MCF 10A (cell line): ENCODE data around the gene SPTBN5. TPM values are rescaled to one million over a fixed set of nuclear protein-coding genes. Genes with fewer than 3 reads are reported as not detected.

Experiments
- Bru-seq: library from RNA; stranded (reverse); fragments of 400-500 nt; gene quantifications from one replicate; lab custom pipeline; 2021; lab: Mats Ljungman, UMichigan
- BruChase-seq, 2 experiments: library from RNA; stranded (reverse); fragments of 400-500 nt; gene quantifications; one replicate each; lab custom pipeline; 2021; lab: Mats Ljungman, UMichigan
- BruUV-seq: library from RNA; stranded (reverse); fragments of 400-500 nt; replicated peaks from 2 replicates; lab custom pipeline; 2021; lab: Mats Ljungman, UMichigan
- CTCF ChIA-PET: fragments of 300-600 bp; sonication (Branson Sonifier 250); formaldehyde crosslinking; extraction: SDS; loops from one replicate; lab custom pipeline; 2021; ENCODE audit warnings: antibody characterized with exemption, inconsistent platforms; lab: Yijun Ruan, JAX
- POLR2A ChIA-PET: fragments of 300-600, 350-650 bp; sonication (Branson Sonifier 250); formaldehyde crosslinking; extraction: SDS; loops from one replicate; lab custom pipeline; 2020; ENCODE audit warnings: antibody characterized with exemption, inconsistent platforms; lab: Yijun Ruan, JAX
- DNase-seq: peaks from one replicate; pipeline ENCODE4 v3.0.0-alpha.2; 2018; ENCODE audit not compliant: unreplicated experiment
- H3K27ac Mint-ChIP-seq: one replicate; pipeline ENCODE4 v1.8.0; 2022; ENCODE audit warnings: mild to moderate bottlenecking, low read depth, mixed read lengths; ENCODE audit not compliant: unreplicated experiment
- H3K27me3 Mint-ChIP-seq: one replicate; pipeline ENCODE4 v1.8.0; 2022; ENCODE audit warnings: mixed read lengths; ENCODE audit not compliant: insufficient read depth, unreplicated experiment
- H3K36me3 Mint-ChIP-seq: one replicate; pipeline ENCODE4 v1.8.0; 2022; ENCODE audit warnings: mild to moderate bottlenecking, moderate library complexity, mixed read lengths; ENCODE audit not compliant: insufficient read depth, unreplicated experiment
- H3K4me1 Mint-ChIP-seq: one replicate; pipeline ENCODE4 v1.8.0; 2022; ENCODE audit warnings: mixed read lengths; ENCODE audit not compliant: insufficient read depth, unreplicated experiment
- H3K4me3 Mint-ChIP-seq: one replicate; pipeline ENCODE4 v1.8.0; 2022; ENCODE audit warnings: mild to moderate bottlenecking, moderate library complexity, mixed read lengths; ENCODE audit not compliant: unreplicated experiment
- H3K9me3 Mint-ChIP-seq: one replicate; pipeline ENCODE4 v1.8.0; 2022; ENCODE audit warnings: mixed read lengths; ENCODE audit not compliant: unreplicated experiment
- CTCF ChIP-seq: fragments of 200-600 bp; IDR thresholded peaks from one replicate; pipeline ENCODE4 v1.8.0; 2022; ENCODE audit warnings: antibody characterized with exemption, mild to moderate bottlenecking; ENCODE audit not compliant: unreplicated experiment
- intact Hi-C: fragments of 100-400 bp; cut with micrococcal nuclease; formaldehyde crosslinking; loops from 2 replicates; pipeline ENCODE4 v1.14.1; 2022
- long read RNA-seq: library from polyadenylated mRNA; stranded (forward); transcript quantifications from one replicate; pipeline ENCODE4 v2.0.0, GENCODE V29; 2022
- total RNA-seq: library from RNA; stranded (reverse); gene quantifications from 2 replicates; pipeline ENCODE4 v1.2.3, GENCODE V29; 2022

SPTBN5 gene
- total RNA-seq (1.1 TPM in 2 replicates), Bru-seq, nascent RNA (percentile 23 among the genes with signal in this experiment), BruChase-seq, experiment 1, labeled RNA remaining after a 6-hour chase (percentile 37 among the genes with signal in this experiment), BruChase-seq, experiment 2, labeled RNA remaining after a 2-hour chase (percentile 30 among the genes with signal in this experiment)
- long read RNA-seq, result 0 reads

- CTCF ChIA-PET, result interaction anchor here (1.1 to 1.2 kb wide), 2 partner anchors 10 to 18 kb away, joined by 4 read pairs; no protein-coding TSS in a partner anchor
- H3K27ac Mint-ChIP-seq, result peak within 1 kb of the TSS; percentile 75
Measured at GRCh38 chr15:41893422-41894250, at the start of gene SPTBN5. Gene SPTBN5, minus strand, starts transcription at chr15:41894053. Its CDS starts 556 bp downstream, at chr15:41893497.

GRCh38 chr15:41942886-41943285 lies 49.0 kb upstream of the SPTBN5 start:
- intact Hi-C loops, result no loop called here
- H3K27ac Mint-ChIP-seq, result peak overlapping the region; percentile 67
- no peak overlapping the region for H3K4me3 Mint-ChIP-seq
- BruUV-seq, result no TSS peak
- peaks cover 41% of the 10 kb centered on the region for H3K4me1 Mint-ChIP-seq
- no peaks in the 10 kb centered on the region for H3K27me3 Mint-ChIP-seq
- CTCF ChIA-PET, result interaction anchor here (0.9 to 1.0 kb wide), 2 partner anchors 9 to 142 kb away, joined by 3 to 4 read pairs; no protein-coding TSS in a partner anchor
- H3K9me3 Mint-ChIP-seq, result no peaks in the 10 kb centered on the region
- POLR2A ChIA-PET, result interaction anchor here (1.7 kb wide), 1 partner anchor 116 kb away, joined by 3 read pairs; no protein-coding TSS in a partner anchor
- TF ChIP-seq CTCF, result no peak
- no peak for DNase-seq
- peaks cover 10% of the 10 kb centered on the region for H3K36me3 Mint-ChIP-seq

More at GRCh38 chr15:41893422-41894250, at the start of gene SPTBN5:
- Mint-ChIP-seq H3K27me3 (no peaks in the 10 kb centered on the region), H3K36me3 (peaks cover 7% of the 10 kb centered on the region), H3K9me3 (no peaks in the 10 kb centered on the region), H3K4me3 (peak within 1 kb of the TSS; percentile 33), H3K4me1 (peaks cover 6% of the 10 kb centered on the region)
- POLR2A ChIA-PET, result interaction anchor here (1.9 kb wide), 1 partner anchor 79 kb away, joined by 6 read pairs; the partner anchor contains the start of gene EHD4
- DNase-seq, result no peak
- intact Hi-C loops, result no loop called here
- BruUV-seq, result no TSS peak
- TF ChIP-seq CTCF, result no peak

GRCh38 chr15:41941644-41942415 lies 48.0 kb upstream of the SPTBN5 start:
- intact Hi-C loops, result no loop called here
- H3K27ac Mint-ChIP-seq, result no peak overlapping the region

More at GRCh38 chr15:41941644-41942415, 48.0 kb upstream of the SPTBN5 start:
- no peak for DNase-seq
- H3K4me1 Mint-ChIP-seq, result peaks cover 41% of the 10 kb centered on the region
- H3K9me3 Mint-ChIP-seq, result no peaks in the 10 kb centered on the region
- TF ChIP-seq CTCF, result no peak
- H3K4me3 Mint-ChIP-seq, result no peak overlapping the region
- CTCF ChIA-PET, result interaction anchor here (0.6 to 1.0 kb wide), 2 partner anchors 10 to 60 kb away, joined by 3 to 4 read pairs; no protein-coding TSS in a partner anchor
- no TSS peak for BruUV-seq
- peaks cover 10% of the 10 kb centered on the region for H3K36me3 Mint-ChIP-seq
- POLR2A ChIA-PET, result interaction anchor here (1.3 to 2.9 kb wide), 3 partner anchors 20 to 31 kb away, joined by 4 to 15 read pairs (median 13); partner anchors contain the start of gene EHD4
- no peaks in the 10 kb centered on the region for H3K27me3 Mint-ChIP-seq
